PC-9 (cell line): ENCODE measurements around the gene GALNT10. TPM values are rescaled to one million over a fixed set of nuclear protein-coding genes. Genes with fewer than 3 reads are reported as not detected.

Source experiments
- BruUV-seq: library from RNA; stranded (reverse); fragments of 400-500 nt; replicated peaks from 2 replicates; lab custom pipeline; 2021; lab: Mats Ljungman, UMichigan
- CTCF ChIA-PET: fragments of 300-600 bp; sonication (Branson Sonifier 250); formaldehyde crosslinking; loops from one replicate; lab custom pipeline; 2022; ENCODE audit warnings: antibody characterized with exemption; lab: Charles Lee
- POLR2A ChIA-PET: fragments of 300-600 bp; sonication (Branson Sonifier 250); formaldehyde crosslinking; loops from one replicate; lab custom pipeline; 2022; ENCODE audit warnings: antibody characterized with exemption; ENCODE audit not compliant: unreplicated experiment; lab: Charles Lee
- DNase-seq, 2 experiments: peaks; one replicate each; pipeline versions ENCODE4 v3.0.0 to v3.0.0-alpha.2; 2015 to 2022; ENCODE audit warnings: mixed read lengths in 1 of 2
- H2AFZ ChIP-seq: fragments of 200-600 bp; sonication (generic); 2 replicates; pipeline ENCODE4 v1.8.1; 2017; ENCODE audit warnings: antibody characterized with exemption
- H3F3A ChIP-seq: fragments of 200-600 bp; sonication (generic); 2 replicates; pipeline ENCODE4 v1.8.1; 2017; ENCODE audit warnings: antibody characterized with exemption, mild to moderate bottlenecking, low read depth; ENCODE audit not compliant: insufficient read depth
- H3K27ac ChIP-seq: fragments of 200-600 bp; sonication (generic); 2 replicates; pipeline ENCODE4 v1.6.1; 2016; ENCODE audit warnings: mixed run types
- H3K27me3 ChIP-seq: fragments of 200-600 bp; sonication (generic); 2 replicates; pipeline ENCODE4 v1.6.1; 2016; ENCODE audit warnings: low read depth, mixed run types; ENCODE audit not compliant: insufficient read depth
- H3K36me3 ChIP-seq: fragments of 200-600 bp; sonication (generic); 2 replicates; pipeline ENCODE4 v1.6.1; 2016; ENCODE audit warnings: low read depth, mixed run types
- H3K4me1 ChIP-seq: fragments of 200-600 bp; sonication (generic); replicated peaks from 2 replicates; pipeline ENCODE4 v1.6.1; 2016; ENCODE audit warnings: mixed run types; ENCODE audit not compliant: insufficient read depth
- H3K4me2 ChIP-seq: fragments of 200-600 bp; sonication (generic); 2 replicates; pipeline ENCODE4 v1.6.1; 2017; ENCODE audit warnings: mixed run types
- H3K4me3 ChIP-seq: fragments of 200-600 bp; sonication (generic); 2 replicates; pipeline ENCODE4 v1.6.1; 2016; ENCODE audit warnings: mixed run types
- H3K79me2 ChIP-seq: fragments of 200-600 bp; sonication (generic); 2 replicates; pipeline ENCODE4 v1.6.1; 2017; ENCODE audit warnings: low read depth, mixed run types
- H3K9me2 ChIP-seq: fragments of 200-600 bp; sonication (generic); 2 replicates; pipeline ENCODE4 v1.8.1; 2017; ENCODE audit warnings: mild to moderate bottlenecking; ENCODE audit not compliant: insufficient read depth
- H3K9me3 ChIP-seq: fragments of 200-600 bp; sonication (generic); 2 replicates; pipeline ENCODE4 v1.8.1; 2016; ENCODE audit warnings: low read depth; ENCODE audit not compliant: insufficient read depth
- H4K20me1 ChIP-seq: fragments of 200-600 bp; sonication (generic); 2 replicates; pipeline ENCODE4 v1.8.1; 2017; ENCODE audit not compliant: insufficient read depth
- EZH2 ChIP-seq: fragments of 200-600 bp; sonication (generic); IDR thresholded peaks from 2 replicates; pipeline ENCODE4 v1.8.0; 2017; ENCODE audit warnings: antibody characterized with exemption, low read depth
- intact Hi-C: fragments of 100-400 bp; cut with micrococcal nuclease; formaldehyde crosslinking; loops from one replicate; pipeline ENCODE4 v1.10.0; 2022; ENCODE audit not compliant: unreplicated experiment
- total RNA-seq: library from RNA; stranded (reverse); gene quantifications from 2 replicates; pipeline ENCODE4 v1.2.3, GENCODE V29; 2021
- TF ChIP-seq, protein P1 (sequence below): fragments of 200-600 bp; sonication (generic); conservative IDR thresholded peaks from 2 replicates; pipeline ENCODE4 v1.6.1; 2017; ENCODE audit warnings: mixed run types, antibody characterized with exemption, mild to moderate bottlenecking, moderate library complexity

Gene GALNT10
- total RNA-seq, 1 experiment from 2014 or later = 101 TPM

DNA sequence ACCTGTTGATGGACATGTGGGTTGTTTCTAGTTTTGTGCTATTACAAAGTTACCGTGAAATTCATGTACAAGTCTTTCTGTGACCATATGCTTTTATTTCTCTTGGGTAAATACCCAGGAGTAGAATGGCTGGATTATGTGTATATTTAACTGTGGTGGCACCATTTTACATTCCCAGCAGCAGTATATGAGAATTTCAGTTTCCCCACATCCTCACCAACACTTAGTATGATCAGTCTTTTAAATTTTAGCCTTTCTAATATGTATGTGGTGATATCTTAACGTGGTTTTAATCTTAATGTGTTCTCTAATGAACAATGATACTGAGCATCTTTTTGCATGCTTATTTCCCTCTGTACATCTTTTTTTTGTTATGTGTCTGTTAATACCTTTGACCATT is 36.6 kb downstream of the GALNT10 start:
- CTCF ChIA-PET = no interaction called here

DNA sequence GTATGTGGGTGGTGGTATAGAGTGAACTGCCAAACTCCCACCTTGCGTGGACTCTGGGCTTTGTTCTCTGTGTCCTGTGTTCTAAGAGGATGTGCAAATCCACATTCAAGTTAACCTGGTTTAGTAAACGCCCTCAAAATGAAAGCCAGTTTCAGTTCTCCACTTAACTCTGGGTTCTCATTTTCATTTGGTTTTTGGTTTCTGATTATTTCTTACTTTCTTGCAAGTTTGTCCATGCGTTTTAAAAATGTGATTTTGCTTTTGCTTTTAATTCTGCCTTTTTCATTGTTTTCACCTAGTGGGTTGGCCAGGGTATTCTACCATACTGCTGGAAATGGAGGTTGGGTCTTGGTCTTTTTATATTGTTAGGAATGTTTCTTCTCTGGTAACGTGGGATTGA is 38.2 kb downstream of the GALNT10 start:
- ChIA-PET CTCF (no interaction called here), POLR2A (no interaction called here)
- Histone ChIP-seq H3K27me3 (no peaks in the 10 kb centered on the region), H3K4me1 (no peaks in the 10 kb centered on the region), H3K9me3 (peaks cover 17% of the 10 kb centered on the region; the same call in 1 of the 2 replicates), H3F3A (no peaks in the 10 kb centered on the region), H3K79me2 (peaks cover 33% of the 10 kb centered on the region), H3K4me3 (no peak overlapping the region), H3K36me3 (peaks cover 31% of the 10 kb centered on the region), H3K9me2 (no peaks in the 10 kb centered on the region), H3K27ac (no peak overlapping the region), H4K20me1 (no peaks in the 10 kb centered on the region), H3K4me2 (no peak overlapping the region), H2AFZ (no peak overlapping the region)
- DNase-seq = no peak
- no peak for TF ChIP-seq EZH2
- TF ChIP-seq, protein P1, sequence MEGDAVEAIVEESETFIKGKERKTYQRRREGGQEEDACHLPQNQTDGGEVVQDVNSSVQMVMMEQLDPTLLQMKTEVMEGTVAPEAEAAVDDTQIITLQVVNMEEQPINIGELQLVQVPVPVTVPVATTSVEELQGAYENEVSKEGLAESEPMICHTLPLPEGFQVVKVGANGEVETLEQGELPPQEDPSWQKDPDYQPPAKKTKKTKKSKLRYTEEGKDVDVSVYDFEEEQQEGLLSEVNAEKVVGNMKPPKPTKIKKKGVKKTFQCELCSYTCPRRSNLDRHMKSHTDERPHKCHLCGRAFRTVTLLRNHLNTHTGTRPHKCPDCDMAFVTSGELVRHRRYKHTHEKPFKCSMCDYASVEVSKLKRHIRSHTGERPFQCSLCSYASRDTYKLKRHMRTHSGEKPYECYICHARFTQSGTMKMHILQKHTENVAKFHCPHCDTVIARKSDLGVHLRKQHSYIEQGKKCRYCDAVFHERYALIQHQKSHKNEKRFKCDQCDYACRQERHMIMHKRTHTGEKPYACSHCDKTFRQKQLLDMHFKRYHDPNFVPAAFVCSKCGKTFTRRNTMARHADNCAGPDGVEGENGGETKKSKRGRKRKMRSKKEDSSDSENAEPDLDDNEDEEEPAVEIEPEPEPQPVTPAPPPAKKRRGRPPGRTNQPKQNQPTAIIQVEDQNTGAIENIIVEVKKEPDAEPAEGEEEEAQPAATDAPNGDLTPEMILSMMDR = no peak
- no TSS peak for BruUV-seq
- intact Hi-C loops = no loop called here

More for the DNA sequence above, 36.6 kb downstream of the GALNT10 start:
- Histone ChIP-seq H2AFZ (no peak overlapping the region), H3K4me1 (peaks cover 14% of the 10 kb centered on the region), H3K27me3 (no peaks in the 10 kb centered on the region), H3K27ac (no peak overlapping the region), H3K36me3 (peaks cover 31% of the 10 kb centered on the region), H4K20me1 (no peaks in the 10 kb centered on the region), H3K9me2 (no peaks in the 10 kb centered on the region), H3F3A (peaks cover 14% of the 10 kb centered on the region), H3K4me2 (no peak overlapping the region), H3K4me3 (no peak overlapping the region), H3K79me2 (peaks cover 44% of the 10 kb centered on the region), H3K9me3 (peaks cover 17% of the 10 kb centered on the region)
- POLR2A ChIA-PET = no interaction called here
- TF ChIP-seq, protein P1 = no peak
- no peak for TF ChIP-seq EZH2
- DNase-seq = no peak
- no TSS peak for BruUV-seq
- intact Hi-C loops = no loop called here

DNA sequence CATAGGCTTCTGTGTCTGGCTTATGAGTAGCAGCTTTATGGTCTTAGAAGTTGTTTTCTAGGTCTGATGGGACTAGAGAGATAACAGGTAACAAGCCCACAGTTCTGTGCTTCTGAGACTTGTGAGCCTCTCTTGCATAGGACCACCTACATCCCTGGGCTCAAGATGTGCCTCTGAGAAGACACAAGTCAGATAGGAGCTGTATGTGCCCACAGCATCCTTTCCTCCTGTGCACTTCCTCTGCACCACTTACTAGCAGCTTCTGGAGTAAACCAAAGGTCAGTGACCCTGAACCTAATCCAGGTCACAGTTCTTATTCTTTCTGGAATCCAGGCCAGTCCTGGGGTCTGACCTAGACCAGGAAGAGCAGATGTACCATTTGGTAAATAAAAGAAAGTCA is 40.0 kb downstream of the GALNT10 start:
- ChIA-PET POLR2A (no interaction called here), CTCF (no interaction called here)
- Histone ChIP-seq H2AFZ (no peak overlapping the region), H3K4me2 (no peak overlapping the region), H3K27ac (no peak overlapping the region), H3K27me3 (no peaks in the 10 kb centered on the region), H3K9me3 (peaks cover 17% of the 10 kb centered on the region; the same call in 1 of the 2 replicates), H3K4me1 (no peaks in the 10 kb centered on the region), H4K20me1 (no peaks in the 10 kb centered on the region), H3K9me2 (no peaks in the 10 kb centered on the region), H3K36me3 (peaks cover 31% of the 10 kb centered on the region), H3K4me3 (no peak overlapping the region), H3F3A (no peaks in the 10 kb centered on the region), H3K79me2 (peaks cover 25% of the 10 kb centered on the region)
- TF ChIP-seq, protein P1 = no peak
- no peak for TF ChIP-seq EZH2
- BruUV-seq = no TSS peak
- intact Hi-C loops = no loop called here
- no peak for DNase-seq
